ENCODE data around the gene GALNT4. TPM values are rescaled to one million over a fixed set of nuclear protein-coding genes. Genes with fewer than 3 reads are reported as not detected.

Gene GALNT4
- total and polyA plus RNA-seq, 10 of the 15 experiments (the other 5 are each of a cell fraction or from before 2014, with no cell fraction given), result 0.90 to 2.9 (median 1.8) TPM

GRCh38 chr12:89476232-89476631 is 48.4 kb downstream of the GALNT4 start:
- CTCF ChIA-PET, result interaction anchor here (1.1 to 1.2 kb wide), 2 partner anchors 9 to 14 kb away, joined by 5 to 7 read pairs; no protein-coding TSS in a partner anchor
- Histone ChIP-seq H3K9me3 (replicated peaks; ENCODE audit: control insufficient read depth, insufficient read depth, low read length) (no peaks in the 10 kb centered on the region), H3K79me2 (ENCODE audit: control insufficient read depth, insufficient read depth, low read length) (no peaks in the 10 kb centered on the region), H3K4me2 (ENCODE audit: control insufficient read depth, insufficient read depth) (no peak overlapping the region), H3K27me3 (replicated peaks in 1 of 2; ENCODE audit: control insufficient read depth in 2 of 2, insufficient read depth in 2 of 2, low read length in 1 of 2) (no peaks in the 10 kb centered on the region), H3K9ac (ENCODE audit: control insufficient read depth, insufficient read depth, low read length) (no peak overlapping the region), H3K27ac (ENCODE audit: control insufficient read depth, insufficient read depth) (no peak overlapping the region), H3K4me3 (no peak overlapping the region), H3K36me3 (ENCODE audit: control insufficient read depth in 2 of 2, insufficient read depth in 2 of 2, low read length in 1 of 2) (no peaks in the 10 kb centered on the region), H2AFZ (ENCODE audit: control insufficient read depth, low read depth, low read length) (no peak overlapping the region), H4K20me1 (ENCODE audit: control insufficient read depth, insufficient read depth) (no peaks in the 10 kb centered on the region), H3K4me1 (ENCODE audit: control insufficient read depth, insufficient read depth, low read length) (peaks cover 12% of the 10 kb centered on the region)
- no TSS peak for BruUV-seq (replicated peaks)
- no peak; the same call in 2 of the 3 replicates for ATAC-seq
- in situ Hi-C loops (cut with MboI) (no loop called here), intact Hi-C loops (cut with micrococcal nuclease; ENCODE audit: unreplicated experiment) (loop anchor here (10.0 kb wide), 1 partner anchor 1379 kb away; no protein-coding TSS in a partner anchor)
- POLR2A ChIA-PET, result no interaction called here
- RAD21 ChIA-PET (ENCODE audit: unreplicated experiment), result no interaction called here
- FAIRE-seq, result no peak
- 48% methylated on average over 3 of the region's 3 CpGs for WGBS (ENCODE audit: insufficient coverage, insufficient replicate concordance, low lambda C conversion rate, missing lambda C conversion rate)
- DNase-seq (ENCODE audit: low read depth, low spot score), result no peak
- SMC1A ChIA-PET (ENCODE audit: uncharacterized antibody, unreplicated experiment), result interaction anchor here (0.8 to 1.3 kb wide), 3 partner anchors 13 to 537 kb away, joined by 3 to 5 read pairs (median 3); partner anchors contain the start of gene POC1B
- TF ChIP-seq HDAC6 (IDR thresholded peaks at IDR 0.05; ENCODE audit: unreplicated experiment) (no peak), ZNF207 (IDR thresholded peaks at IDR 0.05; ENCODE audit: borderline replicate concordance) (no peak), ZNF687 (IDR thresholded peaks at IDR 0.05) (no peak), ATF3 (IDR thresholded peaks at IDR 0.05; ENCODE audit: borderline replicate concordance, extremely low read depth, low read depth, low read length) (no peak), SUPT20H (IDR thresholded peaks at IDR 0.05; ENCODE audit: borderline replicate concordance, control insufficient read depth, low read depth, low read length) (no peak), POLR2A (IDR thresholded peaks at IDR 0.05; ENCODE audit: low read depth, low read length) (no peak), ZSCAN29 (IDR thresholded peaks at IDR 0.05) (no peak), EGR1 (IDR thresholded peaks at IDR 0.05; ENCODE audit: borderline replicate concordance in 1 of 2, low read depth in 2 of 2, low read length in 2 of 2) (no peak), E2F8 (IDR thresholded peaks at IDR 0.05; ENCODE audit: low read depth, partially characterized antibody) (no peak), CREB1 (IDR thresholded peaks at IDR 0.05; ENCODE audit: low read depth) (no peak), STAT1 (conservative IDR thresholded peaks at IDR 0.05) (no peak), BCL11A (IDR thresholded peaks at IDR 0.05; ENCODE audit: low read depth, low read length) (no peak), MTA2 (IDR thresholded peaks at IDR 0.05; ENCODE audit: low read depth) (no peak), CREM (IDR thresholded peaks at IDR 0.05; ENCODE audit: low read depth) (no peak), IRF4 (IDR thresholded peaks at IDR 0.05; ENCODE audit: low read depth, low read length) (no peak), PBX3 (IDR thresholded peaks at IDR 0.05; ENCODE audit: insufficient replicate concordance, low read depth, low read length) (no peak), TBL1XR1 (IDR thresholded peaks at IDR 0.05; ENCODE audit: low read depth, low read length) (no peak)
